ENCODE data around the gene TMEM163. TPM values are rescaled to one million over a fixed set of nuclear protein-coding genes. Genes with fewer than 3 reads are reported as not detected.

Gene TMEM163
- polyA plus RNA-seq, 1 experiment = not detected

DNA sequence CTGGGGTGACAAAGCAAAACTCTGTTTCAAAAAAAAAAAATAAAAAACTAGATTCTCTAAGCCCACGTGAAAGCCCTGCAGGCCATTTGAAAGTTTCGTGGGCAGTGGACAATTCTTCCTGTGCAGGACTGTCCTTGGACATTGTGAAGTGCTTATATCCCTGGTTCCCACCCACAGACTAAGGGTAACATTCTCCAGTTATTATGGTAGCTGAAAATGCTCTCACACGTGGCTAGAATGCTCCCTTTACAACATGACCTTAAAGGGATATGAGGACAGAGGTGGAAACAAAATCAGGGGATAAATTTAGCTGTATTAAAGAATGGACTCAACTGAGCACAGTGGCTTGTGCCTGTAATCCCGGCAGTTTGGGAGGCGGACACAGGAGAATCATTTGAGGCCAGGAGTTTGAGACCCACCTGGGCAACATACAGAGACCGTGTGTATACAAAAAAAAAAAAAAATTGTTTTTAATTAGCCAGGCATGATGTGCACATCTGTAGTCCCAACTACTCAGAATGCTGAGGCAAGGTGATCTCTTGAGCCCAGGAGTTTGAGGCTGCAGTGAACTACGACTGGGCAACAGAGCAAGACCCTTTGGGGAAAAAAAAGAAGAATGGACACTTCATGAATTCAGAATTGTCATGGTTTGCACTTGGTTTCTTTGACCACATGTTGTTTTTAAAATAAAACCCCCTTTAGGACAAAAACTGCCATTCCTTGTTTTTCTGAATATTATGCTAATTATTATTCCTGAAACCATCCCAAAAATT, 297.1 kb downstream of the TMEM163 start:
- Histone ChIP-seq H3K27me3 (ENCODE audit: control insufficient read depth, insufficient read depth, low read length) (no peaks in the 10 kb centered on the region), H3K4me3 (ENCODE audit: low read depth, low read length) (no peak overlapping the region), H3K36me3 (ENCODE audit: control insufficient read depth, insufficient read depth, low read length) (0 out of 2 replicates have a peak, but pooled peaks cover 2% of the 10 kb centered on the region)
- TF ChIP-seq, protein P1, sequence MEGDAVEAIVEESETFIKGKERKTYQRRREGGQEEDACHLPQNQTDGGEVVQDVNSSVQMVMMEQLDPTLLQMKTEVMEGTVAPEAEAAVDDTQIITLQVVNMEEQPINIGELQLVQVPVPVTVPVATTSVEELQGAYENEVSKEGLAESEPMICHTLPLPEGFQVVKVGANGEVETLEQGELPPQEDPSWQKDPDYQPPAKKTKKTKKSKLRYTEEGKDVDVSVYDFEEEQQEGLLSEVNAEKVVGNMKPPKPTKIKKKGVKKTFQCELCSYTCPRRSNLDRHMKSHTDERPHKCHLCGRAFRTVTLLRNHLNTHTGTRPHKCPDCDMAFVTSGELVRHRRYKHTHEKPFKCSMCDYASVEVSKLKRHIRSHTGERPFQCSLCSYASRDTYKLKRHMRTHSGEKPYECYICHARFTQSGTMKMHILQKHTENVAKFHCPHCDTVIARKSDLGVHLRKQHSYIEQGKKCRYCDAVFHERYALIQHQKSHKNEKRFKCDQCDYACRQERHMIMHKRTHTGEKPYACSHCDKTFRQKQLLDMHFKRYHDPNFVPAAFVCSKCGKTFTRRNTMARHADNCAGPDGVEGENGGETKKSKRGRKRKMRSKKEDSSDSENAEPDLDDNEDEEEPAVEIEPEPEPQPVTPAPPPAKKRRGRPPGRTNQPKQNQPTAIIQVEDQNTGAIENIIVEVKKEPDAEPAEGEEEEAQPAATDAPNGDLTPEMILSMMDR (IDR thresholded peaks at IDR 0.05; ENCODE audit: insufficient read depth, low read depth, low read length) = no peak
- POLR2A ChIA-PET = no interaction called here
- CTCF ChIA-PET = interaction anchor here (1.0 to 2.7 kb wide), 2 partner anchors 10 to 177 kb away, joined by 4 to 20 read pairs; no protein-coding TSS in a partner anchor
- no peak for DNase-seq (ENCODE audit: low read depth)

DNA sequence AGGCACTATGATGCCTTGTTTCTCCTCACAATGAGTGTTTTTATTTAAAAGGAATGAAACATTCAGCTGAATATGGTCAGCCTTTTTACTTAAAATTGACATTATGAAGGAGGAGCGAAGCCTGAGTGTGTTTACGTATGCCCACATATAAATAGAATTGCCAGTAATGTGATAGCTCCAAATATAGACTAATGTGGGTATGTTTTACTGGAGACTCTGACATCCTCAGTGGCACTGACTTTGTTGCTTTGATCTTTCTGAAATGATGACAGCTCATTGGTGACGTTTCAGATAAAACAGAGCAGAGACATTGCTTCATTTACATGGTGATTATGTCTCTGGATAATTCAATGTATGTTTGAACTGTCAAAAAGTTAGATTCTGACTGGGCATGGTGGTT, 297.9 kb downstream of the TMEM163 start:
- DNase-seq (ENCODE audit: low read depth) = no peak
- ChIA-PET CTCF (interaction anchor here (0.7 to 2.7 kb wide), 6 partner anchors 9 to 303 kb away, joined by 3 to 20 read pairs (median 4); no protein-coding TSS in a partner anchor), POLR2A (no interaction called here)
- no peak overlapping the region for H3K4me3 ChIP-seq (ENCODE audit: low read depth, low read length)
- H3K36me3 ChIP-seq (ENCODE audit: control insufficient read depth, insufficient read depth, low read length) = 0 out of 2 replicates have a peak, but pooled peaks cover 2% of the 10 kb centered on the region
- H3K27me3 ChIP-seq (ENCODE audit: control insufficient read depth, insufficient read depth, low read length) = no peaks in the 10 kb centered on the region
- TF ChIP-seq, protein P1 (IDR thresholded peaks at IDR 0.05; ENCODE audit: insufficient read depth, low read depth, low read length) = no peak

DNA sequence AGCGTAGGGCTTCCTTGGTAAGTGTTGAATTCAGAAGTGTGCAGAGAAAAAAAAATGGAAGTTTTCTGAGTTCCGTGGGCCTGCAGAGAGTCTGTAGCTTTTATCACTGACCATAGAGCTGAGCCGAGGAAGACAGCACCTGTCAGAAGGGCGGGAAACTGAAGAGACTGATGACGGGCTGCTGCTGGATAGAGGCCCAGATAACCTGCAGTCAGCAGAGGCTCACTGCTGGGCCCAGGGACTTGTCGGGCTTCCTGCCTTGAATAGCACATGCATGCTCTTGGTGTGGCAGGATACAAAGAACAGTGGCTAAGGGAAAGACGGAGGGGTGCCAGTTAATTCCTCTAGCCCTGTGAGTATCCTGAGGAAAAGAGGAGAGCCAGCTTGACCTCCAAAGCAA, 298.5 kb downstream of the TMEM163 start:
- Histone ChIP-seq H3K36me3 (ENCODE audit: control insufficient read depth, insufficient read depth, low read length) (0 out of 2 replicates have a peak, but pooled peaks cover 2% of the 10 kb centered on the region), H3K4me3 (ENCODE audit: low read depth, low read length) (no peak overlapping the region), H3K27me3 (ENCODE audit: control insufficient read depth, insufficient read depth, low read length) (no peaks in the 10 kb centered on the region)
- CTCF ChIA-PET = interaction anchor here (0.6 to 2.7 kb wide), 5 partner anchors 8 to 302 kb away, joined by 3 to 20 read pairs (median 3); no protein-coding TSS in a partner anchor
- POLR2A ChIA-PET = no interaction called here
- no peak for DNase-seq (ENCODE audit: low read depth)
- TF ChIP-seq, protein P1 (IDR thresholded peaks at IDR 0.05; ENCODE audit: insufficient read depth, low read depth, low read length) = no peak

DNA sequence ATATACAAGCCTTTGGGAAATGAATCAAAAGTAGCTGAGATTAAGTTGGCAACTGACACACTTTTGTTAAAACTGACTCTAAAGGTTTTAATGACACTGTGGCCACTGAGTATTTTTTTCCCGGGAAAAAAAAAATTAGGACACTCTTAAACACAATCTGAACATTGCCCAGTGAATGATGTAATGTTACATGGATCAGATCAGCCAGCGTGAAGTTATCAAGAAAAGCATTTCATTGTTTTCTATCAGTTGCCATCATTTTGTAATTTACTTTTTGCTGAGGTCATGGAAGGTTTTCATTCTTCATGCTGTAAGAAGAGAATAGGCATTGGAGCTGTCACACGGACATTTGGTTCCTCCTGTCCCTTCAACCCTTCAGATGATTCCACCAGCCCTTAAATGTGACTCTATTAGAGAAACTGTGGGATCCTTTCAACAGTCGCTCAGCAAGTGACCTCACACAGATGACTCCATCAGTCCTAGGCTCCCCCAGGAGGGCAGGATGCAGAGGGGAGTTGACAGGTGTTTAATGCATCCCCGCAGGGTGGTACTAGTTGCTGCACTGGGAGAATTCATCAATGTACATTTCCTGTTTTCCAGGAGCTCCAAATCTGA, 300.7 kb downstream of the TMEM163 start:
- TF ChIP-seq, protein P1 (IDR thresholded peaks at IDR 0.05; ENCODE audit: insufficient read depth, low read depth, low read length) = no peak
- no peak overlapping the region for H3K4me3 ChIP-seq (ENCODE audit: low read depth, low read length)
- no peak for DNase-seq (ENCODE audit: low read depth)
- no peaks in the 10 kb centered on the region for H3K36me3 ChIP-seq (ENCODE audit: control insufficient read depth, insufficient read depth, low read length)
- CTCF ChIA-PET = interaction anchor here (0.6 to 2.0 kb wide), 5 partner anchors 33 to 43 kb away, joined by 3 to 8 read pairs (median 5); no protein-coding TSS in a partner anchor
- POLR2A ChIA-PET = no interaction called here
- no peaks in the 10 kb centered on the region for H3K27me3 ChIP-seq (ENCODE audit: control insufficient read depth, insufficient read depth, low read length)

DNA sequence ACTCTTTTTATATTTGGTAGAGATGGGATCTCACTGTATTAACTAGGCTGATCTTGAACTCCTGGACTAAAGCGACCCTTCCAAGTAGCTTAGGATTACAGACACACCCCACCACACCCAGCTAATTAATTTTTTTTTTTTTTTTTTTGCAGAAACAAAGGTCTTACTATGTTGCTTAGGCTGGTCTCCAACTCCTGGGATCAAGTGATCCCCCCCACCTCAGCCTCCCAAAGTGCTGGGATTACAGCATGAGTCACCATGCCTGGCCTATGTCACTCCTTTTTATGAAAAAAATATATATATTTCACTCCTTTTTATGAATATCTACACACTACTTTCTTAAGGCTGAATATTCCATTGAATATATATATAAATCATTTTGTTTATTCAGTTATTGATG, 302.2 kb downstream of the TMEM163 start:
- Histone ChIP-seq H3K27me3 (ENCODE audit: control insufficient read depth, insufficient read depth, low read length) (no peaks in the 10 kb centered on the region), H3K4me3 (ENCODE audit: low read depth, low read length) (no peak overlapping the region), H3K36me3 (ENCODE audit: control insufficient read depth, insufficient read depth, low read length) (no peaks in the 10 kb centered on the region)
- no peak for DNase-seq (ENCODE audit: low read depth)
- CTCF ChIA-PET = interaction anchor here (1.0 to 1.2 kb wide), 2 partner anchors 37 to 289 kb away, joined by 3 to 5 read pairs; no protein-coding TSS in a partner anchor
- TF ChIP-seq, protein P1 (IDR thresholded peaks at IDR 0.05; ENCODE audit: insufficient read depth, low read depth, low read length) = no peak
- POLR2A ChIA-PET = no interaction called here

Measured in BJ (cell line).